ENCODE data around the gene XPA. TPM values are rescaled to one million over a fixed set of nuclear protein-coding genes. Genes with fewer than 3 reads are reported as not detected.

XPA gene
- total and polyA plus RNA-seq, 8 donors, result 1.3 to 31.0 (median 23.9) TPM

DNA sequence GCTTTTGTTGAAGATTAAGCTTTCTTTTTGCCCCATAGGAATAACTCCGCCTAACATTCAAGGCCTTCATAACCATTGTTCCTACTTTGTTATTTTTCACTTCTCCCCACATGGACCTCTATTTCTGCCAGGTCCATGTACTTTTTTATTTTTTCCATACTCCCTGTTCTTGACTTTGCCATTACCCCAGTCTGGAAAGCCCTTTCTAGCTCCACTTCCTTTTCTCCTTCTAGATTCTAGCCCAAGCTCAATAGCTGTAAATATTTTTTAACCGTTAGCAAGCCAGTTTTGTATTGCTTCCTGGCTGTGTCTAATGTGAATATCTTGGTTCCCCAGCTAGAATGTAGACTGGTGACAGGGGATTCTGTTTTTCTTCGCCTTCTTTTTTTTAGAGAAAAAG, 37.4 kb downstream of the XPA start:
- no peak overlapping the region for H3K4me3 ChIP-seq
- intact Hi-C loops (cut with DNase I; ENCODE audit: low total_unique reads), result no loop called here
- H3K27ac ChIP-seq, result peak overlapping the region in 3 of 5 donors; percentile 38 to 46 (median 38)
- H3K36me3 ChIP-seq, result peaks cover 35 to 99% (median 98%) of the 10 kb centered on the region in 4 donors
- no peak for DNase-seq
- WGBS, 5 donors, result 74 to 91% (median 81%) methylated on average over 2 to 3 of the region's 3 CpGs
- H3K9me3 ChIP-seq, result no peaks in the 10 kb centered on the region
- peaks cover 0 to 15% (median 8%) of the 10 kb centered on the region in 4 donors for H3K4me1 ChIP-seq
- no peak for TF ChIP-seq POLR2A (IDR thresholded peaks at IDR 0.05)
- TF ChIP-seq, protein P1, sequence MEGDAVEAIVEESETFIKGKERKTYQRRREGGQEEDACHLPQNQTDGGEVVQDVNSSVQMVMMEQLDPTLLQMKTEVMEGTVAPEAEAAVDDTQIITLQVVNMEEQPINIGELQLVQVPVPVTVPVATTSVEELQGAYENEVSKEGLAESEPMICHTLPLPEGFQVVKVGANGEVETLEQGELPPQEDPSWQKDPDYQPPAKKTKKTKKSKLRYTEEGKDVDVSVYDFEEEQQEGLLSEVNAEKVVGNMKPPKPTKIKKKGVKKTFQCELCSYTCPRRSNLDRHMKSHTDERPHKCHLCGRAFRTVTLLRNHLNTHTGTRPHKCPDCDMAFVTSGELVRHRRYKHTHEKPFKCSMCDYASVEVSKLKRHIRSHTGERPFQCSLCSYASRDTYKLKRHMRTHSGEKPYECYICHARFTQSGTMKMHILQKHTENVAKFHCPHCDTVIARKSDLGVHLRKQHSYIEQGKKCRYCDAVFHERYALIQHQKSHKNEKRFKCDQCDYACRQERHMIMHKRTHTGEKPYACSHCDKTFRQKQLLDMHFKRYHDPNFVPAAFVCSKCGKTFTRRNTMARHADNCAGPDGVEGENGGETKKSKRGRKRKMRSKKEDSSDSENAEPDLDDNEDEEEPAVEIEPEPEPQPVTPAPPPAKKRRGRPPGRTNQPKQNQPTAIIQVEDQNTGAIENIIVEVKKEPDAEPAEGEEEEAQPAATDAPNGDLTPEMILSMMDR (IDR thresholded peaks at IDR 0.05), result no peak
- TF ChIP-seq POLR2AphosphoS5 (IDR thresholded peaks at IDR 0.05), result no peak
- no peak for TF ChIP-seq EP300 (IDR thresholded peaks at IDR 0.05)
- H3K27me3 ChIP-seq, result no peaks in the 10 kb centered on the region

DNA sequence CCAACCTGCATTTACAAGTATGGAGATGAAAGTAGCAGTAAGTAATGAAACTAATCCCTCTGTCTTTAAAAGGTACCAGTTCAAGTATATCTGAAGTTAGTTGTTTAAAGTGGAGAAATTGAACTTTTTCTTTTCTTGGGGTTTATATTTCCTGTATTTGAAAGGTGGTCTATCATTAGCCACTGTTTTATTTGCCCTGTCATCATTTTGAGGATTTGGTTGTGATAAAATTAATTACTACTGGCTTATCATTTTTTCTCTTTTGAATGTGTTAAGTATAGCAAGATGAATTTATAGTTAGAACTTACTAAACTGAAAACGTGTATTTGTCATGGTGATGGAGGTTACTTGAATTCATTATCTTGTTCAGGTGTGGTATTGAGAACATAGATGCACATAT, 38.4 kb downstream of the XPA start:
- intact Hi-C loops (cut with DNase I; ENCODE audit: low total_unique reads), result no loop called here
- H3K36me3 ChIP-seq, result peaks cover 35 to 99% (median 98%) of the 10 kb centered on the region in 4 donors
- DNase-seq, result no peak
- H3K27me3 ChIP-seq, result no peaks in the 10 kb centered on the region
- no peaks in the 10 kb centered on the region for H3K9me3 ChIP-seq
- WGBS, 5 donors, result 27 to 57% (median 54%) methylated on average over 1 of the region's 1 CpG
- TF ChIP-seq, protein P1 (IDR thresholded peaks at IDR 0.05), result no peak
- TF ChIP-seq EP300 (IDR thresholded peaks at IDR 0.05) (no peak), POLR2AphosphoS5 (IDR thresholded peaks at IDR 0.05) (no peak), POLR2A (IDR thresholded peaks at IDR 0.05) (no peak)
- peak overlapping the region in 3 of 5 donors; percentile 38 to 46 (median 38) for H3K27ac ChIP-seq
- no peak overlapping the region for H3K4me3 ChIP-seq
- peaks cover 0 to 15% (median 8%) of the 10 kb centered on the region in 4 donors for H3K4me1 ChIP-seq

DNA sequence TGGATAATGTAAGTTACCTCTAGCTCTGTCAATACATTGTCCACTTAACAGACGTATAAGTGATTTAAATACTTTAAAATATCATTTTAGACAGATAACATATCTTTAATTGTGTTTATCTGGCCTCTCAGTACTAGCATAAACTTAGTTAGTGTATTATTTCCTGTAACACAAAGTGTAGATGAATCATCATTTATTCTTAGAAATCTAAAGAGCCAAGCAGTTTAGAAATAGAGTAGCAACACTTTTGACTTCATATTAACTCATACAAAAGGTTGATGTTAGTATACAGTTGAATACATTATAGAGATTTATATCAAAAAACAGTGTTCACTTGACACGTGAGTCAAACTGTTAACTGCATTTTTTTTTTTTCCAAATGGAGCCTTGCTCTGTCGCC, 45.5 kb downstream of the XPA start:
- Histone ChIP-seq H3K27me3 (no peaks in the 10 kb centered on the region), H3K36me3 (peaks cover 44 to 98% (median 89%) of the 10 kb centered on the region in 4 donors), H3K4me3 (no peak overlapping the region), H3K4me1 (peaks cover 0 to 10% (median 0%) of the 10 kb centered on the region in 4 donors), H3K27ac (no peak overlapping the region), H3K9me3 (no peaks in the 10 kb centered on the region)
- no peak for DNase-seq
- 40 to 70% (median 60%) methylated on average over 3 of the region's 3 CpGs for WGBS, 5 donors
- intact Hi-C loops (cut with DNase I; ENCODE audit: low total_unique reads), result no loop called here
- no peak for TF ChIP-seq EP300 (IDR thresholded peaks at IDR 0.05)
- no peak for TF ChIP-seq POLR2A (IDR thresholded peaks at IDR 0.05)
- TF ChIP-seq, protein P1 (IDR thresholded peaks at IDR 0.05), result no peak
- TF ChIP-seq POLR2AphosphoS5 (IDR thresholded peaks at IDR 0.05), result no peak

DNA sequence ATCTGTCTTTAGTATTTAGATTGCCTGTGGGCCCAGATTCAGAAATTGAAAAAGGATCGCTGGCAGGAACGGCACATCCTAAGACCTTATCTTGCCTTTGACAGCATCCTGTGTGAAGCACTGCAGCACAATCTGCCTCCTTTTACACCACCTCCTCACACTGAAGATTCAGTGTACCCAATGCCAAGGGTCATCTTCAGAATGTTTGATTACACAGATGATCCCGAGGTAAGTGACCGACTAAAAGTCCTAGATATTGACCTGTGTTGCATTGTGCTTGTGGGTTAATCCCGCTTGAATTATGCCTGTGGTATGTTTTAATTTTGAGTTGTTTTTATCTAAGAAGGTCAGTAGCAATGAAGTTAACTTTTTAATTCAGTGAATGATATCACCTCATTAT, 49.1 kb downstream of the XPA start:
- TF ChIP-seq POLR2AphosphoS5 (IDR thresholded peaks at IDR 0.05) (no peak), EP300 (IDR thresholded peaks at IDR 0.05) (no peak), POLR2A (IDR thresholded peaks at IDR 0.05) (no peak)
- TF ChIP-seq, protein P1 (IDR thresholded peaks at IDR 0.05), result no peak
- intact Hi-C loops (cut with DNase I; ENCODE audit: low total_unique reads), result no loop called here
- Histone ChIP-seq H3K27ac (no peak overlapping the region), H3K27me3 (no peaks in the 10 kb centered on the region), H3K36me3 (peaks cover 45 to 96% (median 88%) of the 10 kb centered on the region in 4 donors), H3K4me3 (no peak overlapping the region), H3K9me3 (no peaks in the 10 kb centered on the region), H3K4me1 (peaks cover 0 to 10% (median 0%) of the 10 kb centered on the region in 4 donors)
- no peak for DNase-seq
- WGBS, 5 donors, result 91 to 95% (median 92%) methylated on average over 5 of the region's 5 CpGs

Measured in stomach (tissue), 9 donors.